ENCODE results near the gene TEX26. TPM values are rescaled to one million over a fixed set of nuclear protein-coding genes. Genes with fewer than 3 reads are reported as not detected.
A peak's percentile ranks its signal among the peaks of the same experiment; 100 is the strongest.

TEX26 gene
- total and polyA plus RNA-seq, 2 donors (not counting 1 experiment from before 2014, with no cell fraction given) = 0.22 to 0.66 TPM

- Histone ChIP-seq H3K27me3 (ENCODE audit: control insufficient read depth, insufficient read depth, low read length) (peaks cover 14% of the 10 kb centered on the region), H3K4me2 (ENCODE audit: extremely low read depth, insufficient read depth, low read length) (no peak overlapping the region), H3K9ac (ENCODE audit: insufficient read depth, low read length) (no peak overlapping the region), H3K36me3 (ENCODE audit: control insufficient read depth, insufficient read depth, low read length) (no peaks in the 10 kb centered on the region), H3K27ac (ENCODE audit: insufficient read depth, low read length) (no peak overlapping the region), H4K20me1 (ENCODE audit: control insufficient read depth, extremely low read depth, insufficient read depth, low read length) (no peaks in the 10 kb centered on the region), H3K9me3 (ENCODE audit: control insufficient read depth, insufficient read depth, low read depth, low read length) (no peaks in the 10 kb centered on the region), H2AFZ (ENCODE audit: low read length) (no peak overlapping the region), H3K79me2 (ENCODE audit: control insufficient read depth, insufficient read depth, low read length) (no peaks in the 10 kb centered on the region), H3K4me3 (replicated peaks in 1 of 4; ENCODE audit: control extremely low read depth in 1 of 4, insufficient read depth in 1 of 4, low read depth in 3 of 4, low read length in 4 of 4) (no peak overlapping the region), H3K4me1 (ENCODE audit: control insufficient read depth, extremely low read depth, insufficient read depth, low read length) (no peaks in the 10 kb centered on the region)
- no peak for DNase-seq (ENCODE audit: low read depth in 2 of 2)
- TF ChIP-seq CTCF (conservative IDR thresholded peaks at IDR 0.05 in 1 of 2, IDR thresholded peaks at IDR 0.05 in 1 of 2; ENCODE audit: low read depth in 1 of 2, low read length in 2 of 2) (no peak), EZH2 (IDR thresholded peaks at IDR 0.05; ENCODE audit: low read length, missing control alignments) (no peak)
These were observed 2.3 kb downstream of the TEX26 start for GRCh38 chr13:30934803-30935202.

- Histone ChIP-seq H3K36me3 (ENCODE audit: control insufficient read depth, insufficient read depth, low read length) (no peaks in the 10 kb centered on the region), H3K9me3 (ENCODE audit: control insufficient read depth, insufficient read depth, low read depth, low read length) (no peaks in the 10 kb centered on the region), H3K9ac (ENCODE audit: insufficient read depth, low read length) (no peak overlapping the region), H3K27me3 (ENCODE audit: control insufficient read depth, insufficient read depth, low read length) (peaks cover 13% of the 10 kb centered on the region), H3K79me2 (ENCODE audit: control insufficient read depth, insufficient read depth, low read length) (no peaks in the 10 kb centered on the region), H3K27ac (ENCODE audit: insufficient read depth, low read length) (no peak overlapping the region), H4K20me1 (ENCODE audit: control insufficient read depth, extremely low read depth, insufficient read depth, low read length) (no peaks in the 10 kb centered on the region), H3K4me1 (ENCODE audit: control insufficient read depth, extremely low read depth, insufficient read depth, low read length) (no peaks in the 10 kb centered on the region), H3K4me3 (replicated peaks in 1 of 4; ENCODE audit: control extremely low read depth in 1 of 4, insufficient read depth in 1 of 4, low read depth in 3 of 4, low read length in 4 of 4) (no peak overlapping the region), H3K4me2 (ENCODE audit: extremely low read depth, insufficient read depth, low read length) (no peak overlapping the region), H2AFZ (ENCODE audit: low read length) (no peak overlapping the region)
- TF ChIP-seq EZH2 (IDR thresholded peaks at IDR 0.05; ENCODE audit: low read length, missing control alignments) = no peak
- no peak for TF ChIP-seq CTCF (conservative IDR thresholded peaks at IDR 0.05 in 1 of 2, IDR thresholded peaks at IDR 0.05 in 1 of 2; ENCODE audit: low read depth in 1 of 2, low read length in 2 of 2)
- DNase-seq (ENCODE audit: low read depth in 2 of 2) = no peak
These were observed 4.5 kb downstream of the TEX26 start for GRCh38 chr13:30936971-30937370.

GRCh38 chr13:30943881-30944280 is 11.4 kb downstream of the TEX26 start:
- no peak for TF ChIP-seq CTCF (conservative IDR thresholded peaks at IDR 0.05 in 1 of 2, IDR thresholded peaks at IDR 0.05 in 1 of 2; ENCODE audit: low read depth in 1 of 2, low read length in 2 of 2)
- no peak for TF ChIP-seq EZH2 (IDR thresholded peaks at IDR 0.05; ENCODE audit: low read length, missing control alignments)
- no peak overlapping the region for H3K4me3 ChIP-seq (replicated peaks in 1 of 4; ENCODE audit: control extremely low read depth in 1 of 4, insufficient read depth in 1 of 4, low read depth in 3 of 4, low read length in 4 of 4)
- H3K27me3 ChIP-seq (ENCODE audit: control insufficient read depth, insufficient read depth, low read length) = no peaks in the 10 kb centered on the region
- H3K79me2 ChIP-seq (ENCODE audit: control insufficient read depth, insufficient read depth, low read length) = no peaks in the 10 kb centered on the region
- H3K4me1 ChIP-seq (ENCODE audit: control insufficient read depth, extremely low read depth, insufficient read depth, low read length) = no peaks in the 10 kb centered on the region
- DNase-seq (ENCODE audit: low read depth in 2 of 2) = peak in 1 of 2 donors; percentile 28
- H3K27ac ChIP-seq (ENCODE audit: insufficient read depth, low read length) = no peak overlapping the region
- no peak overlapping the region for H3K4me2 ChIP-seq (ENCODE audit: extremely low read depth, insufficient read depth, low read length)
- H2AFZ ChIP-seq (ENCODE audit: low read length) = no peak overlapping the region
- no peaks in the 10 kb centered on the region for H3K9me3 ChIP-seq (ENCODE audit: control insufficient read depth, insufficient read depth, low read depth, low read length)
- no peaks in the 10 kb centered on the region for H3K36me3 ChIP-seq (ENCODE audit: control insufficient read depth, insufficient read depth, low read length)
- no peak overlapping the region for H3K9ac ChIP-seq (ENCODE audit: insufficient read depth, low read length)
- no peaks in the 10 kb centered on the region for H4K20me1 ChIP-seq (ENCODE audit: control insufficient read depth, extremely low read depth, insufficient read depth, low read length)

Measured in fibroblast of lung (primary cell).